Cardiac muscle cell (in vitro differentiated cells and primary cell): ENCODE data around the gene PIK3R6. TPM values are rescaled to one million over a fixed set of nuclear protein-coding genes. Genes with fewer than 3 reads are reported as not detected.

Experiments used
- DNase-seq, 2 donors: peaks; one replicate each; pipeline versions ENCODE4 v3.0.0 to v3.0.0-alpha.2; 2010 to 2017; ENCODE audit warnings: low read depth in 1 of 2, low spot score in 1 of 2
- H3K27ac ChIP-seq: fragments of 200-600 bp; sonication (generic); 2 replicates; pipeline ENCODE4 v1.5.1; 2016
- H3K27me3 ChIP-seq: fragments of 200-600 bp; sonication (generic); 2 replicates; pipeline ENCODE4 v1.6.0; 2016; ENCODE audit warnings: control low read depth
- H3K36me3 ChIP-seq: fragments of 200-600 bp; sonication (generic); 2 replicates; pipeline ENCODE4 v1.5.1; 2016; ENCODE audit warnings: control low read depth
- H3K4me1 ChIP-seq: fragments of 200-600 bp; sonication (generic); 2 replicates; pipeline ENCODE4 v1.8.1; 2017; ENCODE audit warnings: low read depth, mild to moderate bottlenecking, mixed run types
- H3K4me3 ChIP-seq: fragments of 200-600 bp; sonication (generic); 2 replicates; pipeline ENCODE4 v1.5.1; 2016; ENCODE audit warnings: mild to moderate bottlenecking
- H3K9me3 ChIP-seq: fragments of 200-600 bp; sonication (generic); 2 replicates; pipeline ENCODE4 v1.5.1; 2017; ENCODE audit warnings: low read depth, mild to moderate bottlenecking, control low read depth
- CTCF ChIP-seq: IDR thresholded peaks from 2 replicates; pipeline ENCODE4 v1.5.1; 2012; ENCODE audit warnings: low read depth, mild to moderate bottlenecking, low read length
- polyA plus RNA-seq: library from polyadenylated mRNA; unstranded; fragments of >200 nt; fragmentation: Nextera tagmentation; extraction: Ambion mirVana; gene quantifications from 2 replicates; pipeline ENCODE4 v1.2.1, GENCODE V29; 2016
- total RNA-seq: library from RNA; depleted of rRNA; stranded (reverse); fragments of >200 nt; gene quantifications from 2 replicates; pipeline ENCODE4 v1.2.3, GENCODE V29; 2016

Gene PIK3R6
- total and polyA plus RNA-seq, 2 experiments from 2014 or later, result 0.48 TPM; not detected in 1

- H3K9me3 ChIP-seq, result peaks cover 5% of the 10 kb centered on the region
- H3K36me3 ChIP-seq, result no peaks in the 10 kb centered on the region
- no peak overlapping the region for H3K4me3 ChIP-seq
- peaks cover 17% of the 10 kb centered on the region for H3K4me1 ChIP-seq
- TF ChIP-seq CTCF, result no peak
- DNase-seq, result no peak
- H3K27me3 ChIP-seq, result no peaks in the 10 kb centered on the region
- no peak overlapping the region for H3K27ac ChIP-seq
Observed at GRCh38 chr17:8849311-8850041, 18.0 kb downstream of the PIK3R6 start.

GRCh38 chr17:8847891-8848290, 19.6 kb downstream of the PIK3R6 start:
- peak overlapping the region; percentile 89 for H3K27ac ChIP-seq
- H3K4me3 ChIP-seq, result no peak overlapping the region
- no peak for TF ChIP-seq CTCF

GRCh38 chr17:8846768-8847211, 20.7 kb downstream of the PIK3R6 start:
- Histone ChIP-seq H3K27me3 (no peaks in the 10 kb centered on the region), H3K4me3 (no peak overlapping the region), H3K9me3 (peaks cover 2% of the 10 kb centered on the region), H3K4me1 (peaks cover 17% of the 10 kb centered on the region), H3K27ac (peak overlapping the region; percentile 89), H3K36me3 (no peaks in the 10 kb centered on the region)
- no peak for TF ChIP-seq CTCF
- DNase-seq, result peak; percentile 74 to 86

More at GRCh38 chr17:8847891-8848290, 19.6 kb downstream of the PIK3R6 start:
- H3K4me1 ChIP-seq, result peaks cover 17% of the 10 kb centered on the region
- H3K36me3 ChIP-seq, result no peaks in the 10 kb centered on the region
- no peaks in the 10 kb centered on the region for H3K27me3 ChIP-seq
- no peak for DNase-seq
- H3K9me3 ChIP-seq, result peaks cover 5% of the 10 kb centered on the region

- H3K4me1 ChIP-seq, result peaks cover 17% of the 10 kb centered on the region
- no peak overlapping the region for H3K27ac ChIP-seq
- H3K4me3 ChIP-seq, result no peak overlapping the region
- H3K9me3 ChIP-seq, result no peaks in the 10 kb centered on the region
- H3K27me3 ChIP-seq, result no peaks in the 10 kb centered on the region
- no peaks in the 10 kb centered on the region for H3K36me3 ChIP-seq
- DNase-seq, result no peak
- TF ChIP-seq CTCF, result no peak
Observed at GRCh38 chr17:8844229-8845218, 22.9 kb downstream of the PIK3R6 start.

- Histone ChIP-seq H3K36me3 (no peaks in the 10 kb centered on the region), H3K9me3 (no peaks in the 10 kb centered on the region), H3K27ac (no peak overlapping the region), H3K4me1 (peaks cover 17% of the 10 kb centered on the region), H3K4me3 (no peak overlapping the region), H3K27me3 (no peaks in the 10 kb centered on the region)
- no peak for DNase-seq
- no peak for TF ChIP-seq CTCF
Observed at GRCh38 chr17:8843344-8843743, 24.1 kb downstream of the PIK3R6 start.
